Osteoblast (primary cell): ENCODE results near the gene RDM1. TPM values are rescaled to one million over a fixed set of nuclear protein-coding genes. Genes with fewer than 3 reads are reported as not detected.
A peak's percentile ranks its signal among the peaks of the same experiment; 100 is the strongest.

Experiments
- DNase-seq: peaks from one replicate; pipeline ENCODE4 v3.0.0; 2011; ENCODE audit warnings: low spot score, mixed read lengths; ENCODE audit not compliant: insufficient read length; ENCODE audit errors: missing footprints
- H2AFZ ChIP-seq: 2 replicates; pipeline ENCODE4 v1.6.0; 2011; ENCODE audit warnings: mild to moderate bottlenecking, low read length
- H3K27ac ChIP-seq: 2 replicates; pipeline ENCODE4 v1.5.1; 2011; ENCODE audit warnings: mild to moderate bottlenecking, low read depth, low read length, moderate library complexity
- H3K27me3 ChIP-seq: 2 replicates; pipeline ENCODE4 v1.6.0; 2012; ENCODE audit warnings: mild to moderate bottlenecking, control low read depth, inconsistent platforms, low read length, moderate library complexity; ENCODE audit not compliant: insufficient read depth
- H3K36me3 ChIP-seq: 2 replicates; pipeline ENCODE4 v1.5.1; 2011; ENCODE audit warnings: mild to moderate bottlenecking, low read length, control low read depth, moderate library complexity; ENCODE audit not compliant: insufficient read depth
- H3K4me1 ChIP-seq: 2 replicates; pipeline ENCODE4 v1.5.1; 2011; ENCODE audit warnings: mild to moderate bottlenecking, low read length, control low read depth, moderate library complexity; ENCODE audit not compliant: insufficient read depth
- H3K4me2 ChIP-seq: 2 replicates; pipeline ENCODE4 v1.6.0; 2011; ENCODE audit warnings: mild to moderate bottlenecking, low read length; ENCODE audit not compliant: insufficient read depth
- H3K4me3 ChIP-seq: fragments of 200-600 bp; sonication (generic); 3 replicates; pipeline ENCODE4 v1.5.1; 2012; ENCODE audit warnings: mild to moderate bottlenecking, low read length, inconsistent platforms; ENCODE audit not compliant: insufficient read depth
- H3K79me2 ChIP-seq: 2 replicates; pipeline ENCODE4 v1.6.0; 2012; ENCODE audit warnings: mild to moderate bottlenecking, low read length, control low read depth, inconsistent platforms; ENCODE audit not compliant: insufficient read depth
- H3K9me3 ChIP-seq: 2 replicates; pipeline ENCODE4 v1.5.1; 2011; ENCODE audit warnings: low read depth, low read length, control low read depth
- H4K20me1 ChIP-seq: 2 replicates; pipeline ENCODE4 v1.6.0; 2012; ENCODE audit warnings: mild to moderate bottlenecking, low read length, control low read depth; ENCODE audit not compliant: insufficient read depth
- total RNA-seq: library from RNA; depleted of rRNA; stranded (reverse); fragments of >200 nt; gene quantifications from 2 replicates; pipeline ENCODE4 v1.2.3, GENCODE V29; 2012
- TF ChIP-seq, protein P1 (sequence below): IDR thresholded peaks from 2 replicates; pipeline ENCODE4 v1.5.1; 2011; ENCODE audit warnings: mild to moderate bottlenecking, low read depth, low read length, moderate library complexity; ENCODE audit errors: extremely low read depth

Gene RDM1
- total RNA-seq, 1 donor = 0.36 TPM

- Histone ChIP-seq H3K4me2 (no peak overlapping the region), H3K4me1 (peaks cover 3% of the 10 kb centered on the region), H3K9me3 (no peaks in the 10 kb centered on the region), H3K4me3 (no peak overlapping the region), H4K20me1 (no peaks in the 10 kb centered on the region), H3K36me3 (no peaks in the 10 kb centered on the region), H3K27me3 (peaks cover 14% of the 10 kb centered on the region), H3K27ac (no peak overlapping the region), H3K79me2 (no peaks in the 10 kb centered on the region), H2AFZ (no peak overlapping the region)
- TF ChIP-seq, protein P1, sequence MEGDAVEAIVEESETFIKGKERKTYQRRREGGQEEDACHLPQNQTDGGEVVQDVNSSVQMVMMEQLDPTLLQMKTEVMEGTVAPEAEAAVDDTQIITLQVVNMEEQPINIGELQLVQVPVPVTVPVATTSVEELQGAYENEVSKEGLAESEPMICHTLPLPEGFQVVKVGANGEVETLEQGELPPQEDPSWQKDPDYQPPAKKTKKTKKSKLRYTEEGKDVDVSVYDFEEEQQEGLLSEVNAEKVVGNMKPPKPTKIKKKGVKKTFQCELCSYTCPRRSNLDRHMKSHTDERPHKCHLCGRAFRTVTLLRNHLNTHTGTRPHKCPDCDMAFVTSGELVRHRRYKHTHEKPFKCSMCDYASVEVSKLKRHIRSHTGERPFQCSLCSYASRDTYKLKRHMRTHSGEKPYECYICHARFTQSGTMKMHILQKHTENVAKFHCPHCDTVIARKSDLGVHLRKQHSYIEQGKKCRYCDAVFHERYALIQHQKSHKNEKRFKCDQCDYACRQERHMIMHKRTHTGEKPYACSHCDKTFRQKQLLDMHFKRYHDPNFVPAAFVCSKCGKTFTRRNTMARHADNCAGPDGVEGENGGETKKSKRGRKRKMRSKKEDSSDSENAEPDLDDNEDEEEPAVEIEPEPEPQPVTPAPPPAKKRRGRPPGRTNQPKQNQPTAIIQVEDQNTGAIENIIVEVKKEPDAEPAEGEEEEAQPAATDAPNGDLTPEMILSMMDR = no peak
- DNase-seq = no peak
These were observed 23.5 kb downstream of the RDM1 start for GRCh38 chr17:35906926-35907637.

- peak overlapping the region; percentile 22 for H2AFZ ChIP-seq
- DNase-seq = peak; percentile 77
- no peaks in the 10 kb centered on the region for H4K20me1 ChIP-seq
- H3K27ac ChIP-seq = no peak overlapping the region
- H3K79me2 ChIP-seq = no peaks in the 10 kb centered on the region
- H3K4me1 ChIP-seq = peaks cover 3% of the 10 kb centered on the region
- no peaks in the 10 kb centered on the region for H3K36me3 ChIP-seq
- TF ChIP-seq, protein P1 = no peak
- no peak overlapping the region for H3K4me3 ChIP-seq
- peaks cover 14% of the 10 kb centered on the region for H3K27me3 ChIP-seq
- no peak overlapping the region for H3K4me2 ChIP-seq
- H3K9me3 ChIP-seq = no peaks in the 10 kb centered on the region
These were observed 24.2 kb downstream of the RDM1 start for GRCh38 chr17:35906191-35906925.

DNA sequence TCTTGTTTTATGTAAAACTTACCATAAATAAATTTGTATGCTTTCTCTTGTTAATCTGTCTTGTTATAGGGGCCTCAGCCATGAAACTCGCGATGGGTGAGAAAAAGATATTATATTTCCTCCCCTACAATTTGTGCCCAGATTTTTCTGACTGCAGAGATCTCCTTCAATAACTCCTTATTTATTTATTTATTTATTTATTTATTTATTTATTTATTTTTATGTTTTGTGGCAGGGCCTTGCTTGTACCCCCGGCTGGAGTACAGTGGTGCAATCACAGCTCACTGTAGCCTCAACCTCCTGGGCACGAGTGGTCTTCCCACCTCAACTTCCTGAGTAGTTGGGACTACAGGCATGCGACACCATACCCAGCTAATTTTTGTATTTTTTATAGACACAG lies 27.1 kb downstream of the RDM1 start:
- H3K27ac ChIP-seq = no peak overlapping the region
- H2AFZ ChIP-seq = no peak overlapping the region
- DNase-seq = no peak
- no peaks in the 10 kb centered on the region for H4K20me1 ChIP-seq
- no peak overlapping the region for H3K4me3 ChIP-seq
- no peaks in the 10 kb centered on the region for H3K36me3 ChIP-seq
- H3K9me3 ChIP-seq = no peaks in the 10 kb centered on the region
- no peak overlapping the region for H3K4me2 ChIP-seq
- peaks cover 14% of the 10 kb centered on the region for H3K4me1 ChIP-seq
- H3K27me3 ChIP-seq = peaks cover 3% of the 10 kb centered on the region
- TF ChIP-seq, protein P1 = no peak
- no peaks in the 10 kb centered on the region for H3K79me2 ChIP-seq

GRCh38 chr17:35901631-35902175 lies 28.9 kb downstream of the RDM1 start:
- H3K27ac ChIP-seq = no peak overlapping the region
- no peak overlapping the region for H2AFZ ChIP-seq
- no peaks in the 10 kb centered on the region for H3K79me2 ChIP-seq
- TF ChIP-seq, protein P1 = no peak
- H3K9me3 ChIP-seq = no peaks in the 10 kb centered on the region
- H3K4me3 ChIP-seq = no peak overlapping the region
- H3K4me2 ChIP-seq = no peak overlapping the region
- peaks cover 11% of the 10 kb centered on the region for H3K4me1 ChIP-seq
- H4K20me1 ChIP-seq = no peaks in the 10 kb centered on the region
- no peak for DNase-seq
- H3K27me3 ChIP-seq = peaks cover 3% of the 10 kb centered on the region
- H3K36me3 ChIP-seq = no peaks in the 10 kb centered on the region
